Activated CD4-positive, alpha-beta memory T cell treated with anti-CD3 and anti-CD28 coated beads, Interleukin-2, amount 10 ng/mL, durations not matched to agents 7 days and 5 days (primary cell): ENCODE measurements around the gene CDH22. TPM values are rescaled to one million over a fixed set of nuclear protein-coding genes. Genes with fewer than 3 reads are reported as not detected.

ENCODE experiments used
- CTCF ChIA-PET: fragments of 350-600 bp; sonication (Branson Sonifier 250); formaldehyde crosslinking; loops from one replicate; lab custom pipeline; 2021; ENCODE audit warnings: antibody characterized with exemption, inconsistent platforms; lab: Charles Lee
- POLR2A ChIA-PET: fragments of 350-600 bp; sonication (Branson Sonifier 250); formaldehyde crosslinking; loops from one replicate; lab custom pipeline; 2021; ENCODE audit warnings: antibody characterized with exemption; lab: Charles Lee
- DNase-seq: peaks from one replicate; pipeline ENCODE4 v3.0.0-alpha.2; 2020
- H3K27ac Mint-ChIP-seq: one replicate; pipeline ENCODE4 v1.8.0; 2021; ENCODE audit warnings: mild to moderate bottlenecking, mixed read lengths
- H3K27me3 Mint-ChIP-seq: one replicate; pipeline ENCODE4 v1.8.0; 2021; ENCODE audit warnings: mixed read lengths
- H3K36me3 Mint-ChIP-seq: one replicate; pipeline ENCODE4 v1.8.0; 2021; ENCODE audit warnings: low read depth, mixed read lengths
- H3K4me1 Mint-ChIP-seq: one replicate; pipeline ENCODE4 v1.8.0; 2021; ENCODE audit warnings: mixed read lengths
- H3K4me3 Mint-ChIP-seq: one replicate; pipeline ENCODE4 v1.8.0; 2021; ENCODE audit warnings: mild to moderate bottlenecking, mixed read lengths
- H3K9me3 Mint-ChIP-seq: one replicate; pipeline ENCODE4 v1.8.0; 2021; ENCODE audit warnings: mixed read lengths
- total RNA-seq, 2 experiments: library from RNA; stranded (reverse); gene quantifications; one replicate each; pipeline ENCODE4 v1.2.3, GENCODE V29; 2021

CDH22 gene
- total RNA-seq, 2 experiments from 2014 or later: not detected

- Mint-ChIP-seq H3K27me3 (peaks cover 45% of the 10 kb centered on the region), H3K4me1 (no peaks in the 10 kb centered on the region), H3K4me3 (no peak overlapping the region), H3K9me3 (no peaks in the 10 kb centered on the region), H3K36me3 (no peaks in the 10 kb centered on the region), H3K27ac (no peak overlapping the region)
- ChIA-PET CTCF (no interaction called here), POLR2A (no interaction called here)
- DNase-seq: no peak
Observed at GRCh38 chr20:46277602-46278001, 30.7 kb downstream of the CDH22 start.

- no peaks in the 10 kb centered on the region for H3K4me1 Mint-ChIP-seq
- DNase-seq: no peak
- no peaks in the 10 kb centered on the region for H3K9me3 Mint-ChIP-seq
- H3K27ac Mint-ChIP-seq: no peak overlapping the region
- CTCF ChIA-PET: no interaction called here
- POLR2A ChIA-PET: no interaction called here
- H3K36me3 Mint-ChIP-seq: no peaks in the 10 kb centered on the region
- H3K27me3 Mint-ChIP-seq: peaks cover 43% of the 10 kb centered on the region
- no peak overlapping the region for H3K4me3 Mint-ChIP-seq
Observed at GRCh38 chr20:46276531-46276930, 31.8 kb downstream of the CDH22 start.

GRCh38 chr20:46275091-46275490 lies 33.2 kb downstream of the CDH22 start:
- no peak for DNase-seq
- Mint-ChIP-seq H3K36me3 (no peaks in the 10 kb centered on the region), H3K9me3 (no peaks in the 10 kb centered on the region), H3K4me1 (no peaks in the 10 kb centered on the region), H3K27me3 (peaks cover 38% of the 10 kb centered on the region), H3K4me3 (no peak overlapping the region), H3K27ac (no peak overlapping the region)
- ChIA-PET CTCF (no interaction called here), POLR2A (no interaction called here)

- no peak overlapping the region for H3K27ac Mint-ChIP-seq
- peaks cover 44% of the 10 kb centered on the region for H3K27me3 Mint-ChIP-seq
- ChIA-PET POLR2A (no interaction called here), CTCF (no interaction called here)
- no peak for DNase-seq
- H3K4me3 Mint-ChIP-seq: no peak overlapping the region
- no peaks in the 10 kb centered on the region for H3K36me3 Mint-ChIP-seq
- H3K4me1 Mint-ChIP-seq: no peaks in the 10 kb centered on the region
- H3K9me3 Mint-ChIP-seq: no peaks in the 10 kb centered on the region
Observed at GRCh38 chr20:46273717-46274116, 34.6 kb downstream of the CDH22 start.

- no peak for DNase-seq
- Mint-ChIP-seq H3K4me3 (no peak overlapping the region), H3K4me1 (no peaks in the 10 kb centered on the region), H3K27me3 (peaks cover 42% of the 10 kb centered on the region), H3K9me3 (no peaks in the 10 kb centered on the region), H3K36me3 (no peaks in the 10 kb centered on the region), H3K27ac (no peak overlapping the region)
- POLR2A ChIA-PET: no interaction called here
- CTCF ChIA-PET: no interaction called here
Observed at GRCh38 chr20:46272389-46273047, 35.8 kb downstream of the CDH22 start.

- POLR2A ChIA-PET: no interaction called here
- Mint-ChIP-seq H3K4me3 (no peak overlapping the region), H3K4me1 (no peaks in the 10 kb centered on the region), H3K27me3 (peaks cover 33% of the 10 kb centered on the region), H3K36me3 (no peaks in the 10 kb centered on the region), H3K27ac (no peak overlapping the region), H3K9me3 (no peaks in the 10 kb centered on the region)
- DNase-seq: no peak
- CTCF ChIA-PET: no interaction called here
Observed at GRCh38 chr20:46270977-46271744, 37.1 kb downstream of the CDH22 start.

GRCh38 chr20:46269372-46269771 lies 38.9 kb downstream of the CDH22 start:
- H3K9me3 Mint-ChIP-seq: no peaks in the 10 kb centered on the region
- peaks cover 27% of the 10 kb centered on the region for H3K27me3 Mint-ChIP-seq
- no peak overlapping the region for H3K4me3 Mint-ChIP-seq
- no peak for DNase-seq
- no peaks in the 10 kb centered on the region for H3K36me3 Mint-ChIP-seq
- no peak overlapping the region for H3K27ac Mint-ChIP-seq
- ChIA-PET CTCF (no interaction called here), POLR2A (no interaction called here)
- H3K4me1 Mint-ChIP-seq: no peaks in the 10 kb centered on the region

GRCh38 chr20:46268662-46269061 lies 39.6 kb downstream of the CDH22 start:
- Mint-ChIP-seq H3K9me3 (no peaks in the 10 kb centered on the region), H3K4me1 (no peaks in the 10 kb centered on the region), H3K27me3 (peaks cover 27% of the 10 kb centered on the region), H3K4me3 (no peak overlapping the region), H3K36me3 (no peaks in the 10 kb centered on the region), H3K27ac (no peak overlapping the region)
- ChIA-PET POLR2A (no interaction called here), CTCF (no interaction called here)
- no peak for DNase-seq

GRCh38 chr20:46268131-46268614 lies 40.1 kb downstream of the CDH22 start:
- H3K4me1 Mint-ChIP-seq: no peaks in the 10 kb centered on the region
- CTCF ChIA-PET: no interaction called here

GRCh38 chr20:46267108-46268105 lies 40.9 kb downstream of the CDH22 start:
- Mint-ChIP-seq H3K4me3 (no peak overlapping the region), H3K27me3 (peaks cover 26% of the 10 kb centered on the region), H3K36me3 (no peaks in the 10 kb centered on the region), H3K9me3 (no peaks in the 10 kb centered on the region), H3K27ac (no peak overlapping the region), H3K4me1 (no peaks in the 10 kb centered on the region)
- ChIA-PET POLR2A (no interaction called here), CTCF (no interaction called here)
- no peak for DNase-seq

More at GRCh38 chr20:46268131-46268614, 40.1 kb downstream of the CDH22 start:
- Mint-ChIP-seq H3K9me3 (no peaks in the 10 kb centered on the region), H3K36me3 (no peaks in the 10 kb centered on the region), H3K4me3 (no peak overlapping the region), H3K27me3 (peaks cover 26% of the 10 kb centered on the region), H3K27ac (no peak overlapping the region)
- POLR2A ChIA-PET: no interaction called here
- DNase-seq: no peak

GRCh38 chr20:46265539-46265938 lies 42.8 kb downstream of the CDH22 start:
- Mint-ChIP-seq H3K4me1 (no peaks in the 10 kb centered on the region), H3K9me3 (no peaks in the 10 kb centered on the region), H3K36me3 (no peaks in the 10 kb centered on the region), H3K4me3 (no peak overlapping the region), H3K27ac (no peak overlapping the region), H3K27me3 (peaks cover 20% of the 10 kb centered on the region)
- ChIA-PET CTCF (no interaction called here), POLR2A (no interaction called here)
- no peak for DNase-seq

- Mint-ChIP-seq H3K4me3 (no peak overlapping the region), H3K9me3 (no peaks in the 10 kb centered on the region), H3K27me3 (peaks cover 16% of the 10 kb centered on the region), H3K27ac (no peak overlapping the region), H3K4me1 (no peaks in the 10 kb centered on the region), H3K36me3 (no peaks in the 10 kb centered on the region)
- ChIA-PET POLR2A (no interaction called here), CTCF (no interaction called here)
- no peak for DNase-seq
Observed at GRCh38 chr20:46264391-46265266, 43.7 kb downstream of the CDH22 start.
